GM20431 (cell line): ENCODE data around the gene NOSTRIN.
"Not testable (repeated sequence)": the region's sequence is repeated elsewhere in the genome, so short reads cannot be mapped to it uniquely, and the experiment has no call there.

Source experiments
- in situ Hi-C: fragments of 300-500 bp; cut with MseI, MboI; formaldehyde crosslinking; loops from one replicate; pipeline ENCODE4 v1.15.0; 2020; ENCODE audit warnings: low sequenced_read_pairs; ENCODE audit not compliant: unreplicated experiment

Gene NOSTRIN

GRCh38 chr2:168858146-168858545 lies 55.7 kb downstream of the NOSTRIN start:
- in situ Hi-C loops: no loop called here

- in situ Hi-C loops: not testable (repeated sequence)
Measured at GRCh38 chr2:168867164-168867563, 64.7 kb downstream of the NOSTRIN start.

GRCh38 chr2:168870369-168870768 lies 67.9 kb downstream of the NOSTRIN start:
- in situ Hi-C loops: not testable (repeated sequence)

- in situ Hi-C loops: not testable (repeated sequence)
Measured at GRCh38 chr2:168870824-168871223, 68.4 kb downstream of the NOSTRIN start.

GRCh38 chr2:168874368-168875054 lies 72.1 kb downstream of the NOSTRIN start:
- in situ Hi-C loops: no loop called here

- in situ Hi-C loops: not testable (repeated sequence)
Measured at GRCh38 chr2:168882163-168882562, 79.7 kb downstream of the NOSTRIN start.

- in situ Hi-C loops: no loop called here
Measured at GRCh38 chr2:168884975-168885374, 82.5 kb downstream of the NOSTRIN start.

- in situ Hi-C loops: no loop called here
Measured at GRCh38 chr2:168889635-168890005, 87.2 kb downstream of the NOSTRIN start.

- in situ Hi-C loops: no loop called here
Measured at GRCh38 chr2:168890006-168890782, 87.8 kb downstream of the NOSTRIN start, which contains the start of gene SPC25. TSS of gene SPC25 (minus strand) at chr2:168890430. CDS start at chr2:168889519, 911 bp downstream.

- in situ Hi-C loops: no loop called here
Measured at GRCh38 chr2:168892327-168892726, 89.9 kb downstream of the NOSTRIN start.

GRCh38 chr2:168894101-168894500 lies 91.7 kb downstream of the NOSTRIN start:
- in situ Hi-C loops: no loop called here

- in situ Hi-C loops: no loop called here
Measured at GRCh38 chr2:168894720-168895119, 92.3 kb downstream of the NOSTRIN start.

- in situ Hi-C loops: no loop called here
Measured at GRCh38 chr2:168895771-168896170, 93.3 kb downstream of the NOSTRIN start.

- in situ Hi-C loops: no loop called here
Measured at GRCh38 chr2:168896783-168897182, 94.3 kb downstream of the NOSTRIN start.

- in situ Hi-C loops: no loop called here
Measured at GRCh38 chr2:168897449-168897848, 95.0 kb downstream of the NOSTRIN start.

- in situ Hi-C loops: loop anchor here (25.0 kb wide), 1 partner anchor 564 kb away; no protein-coding TSS in a partner anchor
Measured at GRCh38 chr2:168901003-168901402, 98.6 kb downstream of the NOSTRIN start, which contains the start of gene G6PC2. TSS of gene G6PC2 (plus strand) at chr2:168901291. CDS start at chr2:168901332, 41 bp downstream.

GRCh38 chr2:168903888-168904287 lies 101.5 kb downstream of the NOSTRIN start:
- in situ Hi-C loops: loop anchor here (25.0 kb wide), 1 partner anchor 567 kb away; no protein-coding TSS in a partner anchor

GRCh38 chr2:168904358-168904757 lies 101.9 kb downstream of the NOSTRIN start:
- in situ Hi-C loops: loop anchor here (25.0 kb wide), 1 partner anchor 567 kb away; no protein-coding TSS in a partner anchor

- in situ Hi-C loops: loop anchor here (25.0 kb wide), 1 partner anchor 571 kb away; no protein-coding TSS in a partner anchor
Measured at GRCh38 chr2:168907940-168908662, 105.7 kb downstream of the NOSTRIN start.

- in situ Hi-C loops: loop anchor here (25.0 kb wide), 1 partner anchor 573 kb away; no protein-coding TSS in a partner anchor
Measured at GRCh38 chr2:168910330-168910729, 107.9 kb downstream of the NOSTRIN start.
